ENCODE results near the gene ISLR. TPM values are rescaled to one million over a fixed set of nuclear protein-coding genes. Genes with fewer than 3 reads are reported as not detected.

ISLR gene
- total RNA-seq, 4 donors from 2014 or later, result 0.91 to 38.0 (median 11.0) TPM

DNA sequence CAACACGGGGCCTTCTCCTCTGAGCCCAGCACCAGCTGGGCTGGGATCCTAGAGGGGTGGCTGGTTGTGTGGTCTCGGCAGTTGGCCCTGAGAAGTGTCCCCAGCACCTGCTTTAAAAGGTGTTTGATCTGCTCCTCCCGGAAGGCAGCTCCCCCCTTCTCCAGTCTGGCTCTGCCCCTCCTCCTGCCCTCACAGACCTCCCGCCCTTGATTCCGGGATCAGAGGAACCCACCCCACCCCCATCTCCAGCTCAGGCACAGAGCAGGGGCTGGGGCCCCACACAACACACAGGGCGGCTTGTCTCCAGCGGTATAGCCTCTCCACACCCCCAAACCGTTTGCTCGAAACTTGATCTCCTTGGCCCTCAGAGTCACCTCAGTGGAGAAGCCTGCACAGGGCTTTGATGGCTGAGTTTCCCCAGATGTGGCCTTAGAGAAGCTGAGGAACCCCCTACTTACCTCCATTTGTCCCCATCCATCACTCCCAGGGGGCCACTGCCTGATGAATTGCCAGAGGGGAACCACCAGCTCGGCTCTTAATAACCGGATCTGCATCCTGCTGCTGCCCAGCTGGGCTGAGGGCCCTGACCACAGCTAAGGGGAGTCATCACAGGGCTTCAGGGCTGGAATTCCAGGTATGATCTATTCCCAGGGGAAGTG, 35.5 kb downstream of the ISLR start:
- TF ChIP-seq POLR2A (IDR thresholded peaks at IDR 0.05), result no peak
- TF ChIP-seq, protein P1, sequence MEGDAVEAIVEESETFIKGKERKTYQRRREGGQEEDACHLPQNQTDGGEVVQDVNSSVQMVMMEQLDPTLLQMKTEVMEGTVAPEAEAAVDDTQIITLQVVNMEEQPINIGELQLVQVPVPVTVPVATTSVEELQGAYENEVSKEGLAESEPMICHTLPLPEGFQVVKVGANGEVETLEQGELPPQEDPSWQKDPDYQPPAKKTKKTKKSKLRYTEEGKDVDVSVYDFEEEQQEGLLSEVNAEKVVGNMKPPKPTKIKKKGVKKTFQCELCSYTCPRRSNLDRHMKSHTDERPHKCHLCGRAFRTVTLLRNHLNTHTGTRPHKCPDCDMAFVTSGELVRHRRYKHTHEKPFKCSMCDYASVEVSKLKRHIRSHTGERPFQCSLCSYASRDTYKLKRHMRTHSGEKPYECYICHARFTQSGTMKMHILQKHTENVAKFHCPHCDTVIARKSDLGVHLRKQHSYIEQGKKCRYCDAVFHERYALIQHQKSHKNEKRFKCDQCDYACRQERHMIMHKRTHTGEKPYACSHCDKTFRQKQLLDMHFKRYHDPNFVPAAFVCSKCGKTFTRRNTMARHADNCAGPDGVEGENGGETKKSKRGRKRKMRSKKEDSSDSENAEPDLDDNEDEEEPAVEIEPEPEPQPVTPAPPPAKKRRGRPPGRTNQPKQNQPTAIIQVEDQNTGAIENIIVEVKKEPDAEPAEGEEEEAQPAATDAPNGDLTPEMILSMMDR (IDR thresholded peaks at IDR 0.05), result no peak
- Histone ChIP-seq H3K4me3 (no peak overlapping the region), H3K27me3 (peaks cover 0 to 15% (median 0%) of the 10 kb centered on the region in 4 donors), H3K36me3 (no peaks in the 10 kb centered on the region), H3K4me1 (peaks cover 0 to 19% (median under 1%) of the 10 kb centered on the region in 3 donors), H3K9me3 (no peaks in the 10 kb centered on the region), H3K27ac (no peak overlapping the region)
- 63 to 71% methylated on average over 3 to 11 of the region's 11 CpGs for WGBS, 2 donors
- DNase-seq, result no peak
- intact Hi-C loops (cut with DNase I), result no loop called here

- H3K36me3 ChIP-seq, result no peaks in the 10 kb centered on the region
- H3K4me1 ChIP-seq, result peaks cover 0 to 19% (median 0%) of the 10 kb centered on the region in 3 donors
- intact Hi-C loops (cut with DNase I), result no loop called here
- no peak for DNase-seq
- TF ChIP-seq POLR2A (IDR thresholded peaks at IDR 0.05), result no peak
- TF ChIP-seq, protein P1 (IDR thresholded peaks at IDR 0.05), result no peak
- 86% methylated on average over 2 to 3 of the region's 5 CpGs for WGBS, 2 donors
- H3K4me3 ChIP-seq, result no peak overlapping the region
- H3K9me3 ChIP-seq, result no peaks in the 10 kb centered on the region
- peaks cover 0 to 19% (median 0%) of the 10 kb centered on the region in 4 donors for H3K27me3 ChIP-seq
- H3K27ac ChIP-seq, result no peak overlapping the region
These were observed 36.0 kb downstream of the ISLR start for GRCh38 chr15:74209560-74209958.

DNA sequence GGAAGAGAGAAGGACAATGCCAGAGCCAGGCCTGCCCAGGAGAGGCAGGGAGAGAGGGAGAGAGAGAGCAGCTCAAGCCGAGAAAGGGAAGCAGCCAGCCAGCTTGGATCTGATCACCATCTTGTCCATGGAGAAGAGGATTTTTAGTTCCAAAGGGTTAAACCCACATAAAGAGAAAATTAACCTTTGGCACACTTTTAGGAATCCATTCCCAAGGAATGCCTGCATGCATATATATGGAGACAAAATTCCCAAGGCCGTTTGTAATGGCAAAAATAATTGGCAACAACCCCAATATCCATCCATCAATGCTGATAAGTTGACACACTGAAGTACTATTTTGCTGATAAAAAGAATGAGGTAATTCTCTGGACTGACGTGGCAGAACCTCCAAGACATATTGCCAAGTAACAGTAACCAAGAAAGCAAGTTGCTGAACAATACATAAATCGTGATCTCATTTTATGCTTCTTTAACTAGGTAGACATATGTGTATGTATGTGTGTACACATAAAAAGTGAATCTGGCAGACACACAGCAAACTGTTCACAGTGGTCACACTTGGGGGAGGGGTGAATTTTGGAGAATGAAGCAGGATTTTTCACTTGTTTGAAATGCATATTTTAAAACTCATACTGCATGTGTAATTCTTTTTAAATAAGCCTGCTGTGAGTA, 36.6 kb downstream of the ISLR start:
- Histone ChIP-seq H3K27ac (no peak overlapping the region), H3K4me1 (peaks cover 0 to 19% (median 0%) of the 10 kb centered on the region in 3 donors)

DNA sequence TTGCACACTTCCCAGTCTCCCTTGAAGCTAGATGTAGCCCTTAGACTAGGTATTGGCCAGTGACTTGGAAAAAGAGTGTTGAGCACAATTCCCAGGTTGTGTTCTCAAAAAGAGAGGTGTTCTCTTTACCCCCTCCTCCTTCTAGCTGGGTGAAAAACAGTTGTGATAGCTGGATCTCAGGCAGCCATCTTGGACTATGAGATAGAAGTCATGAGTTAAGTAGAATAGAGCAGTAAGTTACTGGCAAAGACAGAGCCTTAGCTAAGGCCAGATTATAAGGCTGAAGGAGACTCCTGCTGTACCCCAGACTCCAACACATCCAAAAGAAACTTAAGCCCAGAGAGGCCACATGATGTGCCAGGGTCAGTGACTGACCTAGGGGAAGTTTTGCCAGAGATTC, 37.2 kb downstream of the ISLR start:
- peaks cover 0 to 20% (median 0%) of the 10 kb centered on the region in 3 donors for H3K4me1 ChIP-seq
- intact Hi-C loops (cut with DNase I), result no loop called here

More for the DNA sequence above, 36.6 kb downstream of the ISLR start:
- TF ChIP-seq POLR2A (IDR thresholded peaks at IDR 0.05), result no peak
- TF ChIP-seq, protein P1 (IDR thresholded peaks at IDR 0.05), result no peak
- H3K36me3 ChIP-seq, result no peaks in the 10 kb centered on the region
- no peak overlapping the region for H3K4me3 ChIP-seq
- WGBS, 2 donors, result 28 to 34% methylated on average over 4 of the region's 4 CpGs
- no peaks in the 10 kb centered on the region for H3K9me3 ChIP-seq
- H3K27me3 ChIP-seq, result peaks cover 0 to 19% (median 0%) of the 10 kb centered on the region in 4 donors
- DNase-seq, result no peak
- intact Hi-C loops (cut with DNase I), result no loop called here

More for the DNA sequence above, 37.2 kb downstream of the ISLR start:
- TF ChIP-seq, protein P1 (IDR thresholded peaks at IDR 0.05), result no peak
- TF ChIP-seq POLR2A (IDR thresholded peaks at IDR 0.05), result no peak
- no peak overlapping the region for H3K4me3 ChIP-seq
- peaks cover 0 to 19% (median 0%) of the 10 kb centered on the region in 4 donors for H3K27me3 ChIP-seq
- H3K9me3 ChIP-seq, result no peaks in the 10 kb centered on the region
- H3K36me3 ChIP-seq, result no peaks in the 10 kb centered on the region
- no peak overlapping the region for H3K27ac ChIP-seq
- DNase-seq, result no peak
